Hepatic stellate cell (primary cell): ENCODE measurements around the gene FBRSL1.
A peak's percentile ranks its signal among the peaks of the same experiment; 100 is the strongest.
"Not testable (repeated sequence)": the region's sequence is repeated elsewhere in the genome, so short reads cannot be mapped to it uniquely, and the experiment has no call there.

Experiments
- DNase-seq: peaks from one replicate; pipeline ENCODE4 v3.0.0; 2011; ENCODE audit warnings: low spot score

Gene FBRSL1

GRCh38 chr12:132489602-132490266 lies at the start of gene FBRSL1:
Gene FBRSL1, plus strand, starts transcription at chr12:132490151.
- DNase-seq: peak; percentile 96

GRCh38 chr12:132440420-132440819 lies 49.5 kb upstream of the FBRSL1 start:
- not testable (repeated sequence) for DNase-seq

GRCh38 chr12:132441871-132442863 lies 47.8 kb upstream of the FBRSL1 start:
- no peak for DNase-seq

- DNase-seq: no peak
Measured at GRCh38 chr12:132443091-132443490, 46.9 kb upstream of the FBRSL1 start.

GRCh38 chr12:132444283-132444682 lies 45.7 kb upstream of the FBRSL1 start:
- DNase-seq: no peak

- no peak for DNase-seq
Measured at GRCh38 chr12:132444957-132445883, 44.7 kb upstream of the FBRSL1 start.

GRCh38 chr12:132445884-132446632 lies 43.9 kb upstream of the FBRSL1 start:
- DNase-seq: peak; percentile 53

- no peak for DNase-seq
Measured at GRCh38 chr12:132446633-132447326, 43.2 kb upstream of the FBRSL1 start.

- DNase-seq: no peak
Measured at GRCh38 chr12:132447327-132447720, 42.6 kb upstream of the FBRSL1 start.

GRCh38 chr12:132447731-132448462 lies 42.1 kb upstream of the FBRSL1 start:
- DNase-seq: no peak

- no peak for DNase-seq
Measured at GRCh38 chr12:132448463-132448820, 41.5 kb upstream of the FBRSL1 start.

GRCh38 chr12:132449565-132450417 lies 40.2 kb upstream of the FBRSL1 start:
- DNase-seq: no peak

GRCh38 chr12:132450418-132451171 lies 39.4 kb upstream of the FBRSL1 start:
- no peak for DNase-seq

GRCh38 chr12:132451172-132451835 lies 38.6 kb upstream of the FBRSL1 start:
- no peak for DNase-seq

GRCh38 chr12:132451836-132452195 lies 38.1 kb upstream of the FBRSL1 start:
- no peak for DNase-seq

GRCh38 chr12:132452596-132453350 lies 37.2 kb upstream of the FBRSL1 start:
- no peak for DNase-seq
